Retina (tissue), 1 donor: ENCODE measurements around the gene PCDHA7.
"Not testable (repeated sequence)": the region's sequence is repeated elsewhere in the genome, so short reads cannot be mapped to it uniquely, and the experiment has no call there.

Experiments
- DNase-seq: peaks from one replicate; pipeline ENCODE4 v3.0.0-alpha.2; 2016

Gene PCDHA7

DNA sequence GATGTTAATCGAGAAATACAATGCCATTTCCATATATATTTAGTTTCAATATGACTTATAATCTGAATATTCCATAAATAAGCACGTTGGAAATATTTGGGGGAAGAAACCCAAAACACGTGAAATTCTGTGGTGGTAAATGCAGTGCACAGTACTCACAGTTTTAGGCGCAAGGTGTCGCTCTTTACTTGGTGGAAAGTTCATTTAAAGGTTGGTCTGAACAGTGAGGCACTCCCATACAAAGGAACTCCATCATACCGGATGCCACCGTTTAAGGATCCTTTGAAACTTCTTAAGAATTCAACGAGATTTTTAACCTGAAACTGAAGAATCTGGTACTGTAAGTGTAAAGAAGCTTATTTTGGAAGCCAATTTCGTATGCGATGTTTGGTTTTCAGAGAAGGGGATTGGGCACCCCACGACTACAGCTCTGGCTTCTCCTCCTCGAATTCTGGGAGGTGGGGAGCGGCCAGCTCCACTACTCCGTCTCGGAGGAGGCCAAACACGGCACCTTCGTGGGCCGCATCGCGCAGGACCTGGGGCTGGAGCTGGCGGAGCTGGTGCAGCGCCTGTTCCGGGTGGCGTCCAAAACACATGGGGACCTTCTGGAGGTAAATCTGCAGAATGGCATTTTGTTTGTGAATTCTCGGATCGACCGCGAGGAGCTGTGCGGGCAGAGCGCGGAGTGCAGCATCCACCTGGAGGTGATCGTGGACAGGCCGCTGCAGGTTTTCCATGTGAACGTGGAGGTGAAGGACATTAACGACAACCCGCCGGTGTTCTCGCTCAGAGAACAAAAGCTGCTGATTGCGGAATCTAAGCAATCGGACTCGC is 34.9 kb downstream of the PCDHA7 start, which contains the start of gene PCDHA11:
TSS of gene PCDHA11 (plus strand) at position 237 of the 834 bp plus-strand sequence. CDS start at position 384, 147 bp downstream.
- peak; percentile 24 for DNase-seq

- no peak for DNase-seq
Observed at GRCh38 chr5:140869555-140869886, 35.5 kb downstream of the PCDHA7 start.

GRCh38 chr5:140870221-140871201 is 36.4 kb downstream of the PCDHA7 start:
- DNase-seq = no peak

DNA sequence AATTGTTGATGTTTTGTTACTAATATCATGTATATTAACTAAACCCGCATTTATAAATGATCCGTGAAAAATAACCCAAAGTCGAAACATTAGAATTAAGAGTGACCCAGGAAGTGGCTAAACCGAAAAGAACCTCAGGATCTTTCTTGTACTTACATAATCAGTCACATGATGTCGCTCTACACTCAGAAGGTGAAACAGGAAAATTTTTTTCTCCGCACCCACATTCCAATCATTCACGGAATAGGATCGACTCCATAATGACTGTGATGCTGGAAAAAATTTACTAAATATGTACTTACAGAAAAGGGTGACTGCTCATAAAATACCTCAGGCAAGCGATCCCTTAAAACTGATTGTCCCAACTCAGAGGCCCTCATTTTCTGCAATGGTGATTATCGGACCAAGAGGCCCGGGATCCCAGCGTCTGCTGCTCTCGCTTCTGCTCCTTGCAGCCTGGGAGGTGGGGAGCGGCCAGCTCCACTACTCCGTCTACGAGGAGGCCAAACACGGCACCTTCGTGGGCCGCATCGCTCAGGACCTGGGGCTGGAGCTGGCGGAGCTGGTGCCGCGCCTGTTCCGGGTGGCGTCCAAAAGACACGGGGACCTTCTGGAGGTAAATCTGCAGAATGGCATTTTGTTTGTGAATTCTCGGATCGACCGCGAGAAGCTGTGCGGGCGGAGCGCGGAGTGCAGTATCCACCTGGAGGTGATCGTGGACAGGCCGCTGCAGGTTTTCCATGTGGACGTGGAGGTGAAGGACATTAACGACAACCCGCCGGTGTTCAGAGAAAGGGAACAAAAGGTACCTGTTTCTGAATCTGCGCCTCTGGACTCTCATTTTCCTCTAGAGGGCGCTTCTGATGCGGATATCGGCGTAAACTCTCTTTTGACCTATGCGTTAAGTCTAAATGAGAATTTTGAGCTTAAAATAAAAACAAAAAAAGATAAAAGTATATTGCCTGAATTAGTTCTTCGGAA is 41.3 kb downstream of the PCDHA7 start, which contains the start of gene PCDHA12:
TSS of gene PCDHA12 (plus strand) at position 224 of the 981 bp plus-strand sequence. CDS start at position 389, 165 bp downstream.
- no peak for DNase-seq

DNA sequence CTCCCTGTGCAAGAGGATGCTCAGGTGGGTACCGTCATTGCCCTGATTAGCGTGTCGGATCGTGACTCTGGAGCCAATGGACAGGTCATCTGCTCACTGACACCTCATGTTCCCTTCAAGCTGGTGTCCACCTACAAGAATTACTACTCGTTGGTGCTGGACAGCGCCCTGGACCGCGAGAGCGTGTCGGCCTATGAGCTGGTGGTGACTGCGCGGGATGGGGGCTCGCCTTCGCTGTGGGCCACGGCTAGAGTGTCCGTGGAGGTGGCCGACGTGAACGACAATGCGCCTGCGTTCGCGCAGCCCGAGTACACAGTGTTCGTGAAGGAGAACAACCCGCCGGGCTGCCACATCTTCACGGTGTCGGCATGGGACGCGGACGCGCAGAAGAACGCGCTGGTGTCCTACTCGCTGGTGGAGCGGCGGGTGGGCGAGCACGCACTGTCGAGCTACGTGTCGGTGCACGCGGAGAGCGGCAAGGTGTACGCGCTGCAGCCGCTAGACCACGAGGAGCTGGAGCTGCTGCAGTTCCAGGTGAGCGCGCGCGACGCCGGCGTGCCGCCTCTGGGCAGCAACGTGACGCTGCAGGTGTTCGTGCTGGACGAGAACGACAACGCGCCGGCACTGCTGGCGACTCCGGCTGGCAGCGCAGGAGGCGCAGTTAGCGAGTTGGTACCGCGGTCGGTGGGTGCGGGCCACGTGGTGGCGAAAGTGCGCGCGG is 42.6 kb downstream of the PCDHA7 start:
- DNase-seq = not testable (repeated sequence)

GRCh38 chr5:140877262-140877581 is 43.2 kb downstream of the PCDHA7 start:
- DNase-seq = no peak

GRCh38 chr5:140881889-140882590 is 48.0 kb downstream of the PCDHA7 start, which contains the start of gene PCDHA13:
PCDHA13 (plus strand) TSS chr5:140882124; CDS start chr5:140882269, 145 bp downstream.
- DNase-seq = peak; percentile 45

DNA sequence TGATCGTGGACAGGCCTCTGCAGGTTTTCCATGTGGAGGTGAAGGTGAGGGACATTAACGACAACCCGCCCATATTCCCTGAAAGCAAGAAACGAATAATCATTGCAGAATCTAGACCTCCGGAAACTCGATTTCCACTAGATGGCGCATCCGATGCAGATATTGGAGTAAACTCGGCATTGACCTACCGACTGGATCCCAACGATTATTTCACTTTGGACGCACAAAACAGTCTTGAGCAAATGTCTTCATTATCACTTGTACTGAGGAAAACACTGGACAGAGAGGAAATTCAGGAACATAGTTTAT is 48.5 kb downstream of the PCDHA7 start:
- peak; percentile 9 for DNase-seq

GRCh38 chr5:140883373-140883772 is 49.3 kb downstream of the PCDHA7 start:
- DNase-seq = no peak

GRCh38 chr5:140883927-140884697 is 50.0 kb downstream of the PCDHA7 start:
- no peak for DNase-seq
